Spinal cord (tissue), 10 donors: ENCODE results near the gene CAMK1. TPM values are rescaled to one million over a fixed set of nuclear protein-coding genes. Genes with fewer than 3 reads are reported as not detected.

ENCODE experiments used
- DNase-seq, 6 donors: peaks; one replicate each; pipeline versions ENCODE4 v3.0.0 to v3.0.0-alpha.2; 2013 to 2015; ENCODE audit warnings: low spot score in 6 of 6, low read depth in 4 of 6
- H3K27ac ChIP-seq: one replicate; pipeline ENCODE4 v1.5.1; 2013; ENCODE audit warnings: low read depth, low read length, control low read depth
- H3K27me3 ChIP-seq: one replicate; pipeline ENCODE4 v1.6.1; 2013; ENCODE audit warnings: low read length; ENCODE audit not compliant: control insufficient read depth, insufficient read depth
- H3K36me3 ChIP-seq: one replicate; pipeline ENCODE4 v1.6.1; 2013; ENCODE audit warnings: low read length; ENCODE audit not compliant: control insufficient read depth, insufficient read depth
- H3K4me1 ChIP-seq: one replicate; pipeline ENCODE4 v1.6.1; 2013; ENCODE audit warnings: low read length; ENCODE audit not compliant: control insufficient read depth, insufficient read depth
- H3K4me3 ChIP-seq: one replicate; pipeline ENCODE4 v1.5.1; 2013; ENCODE audit warnings: low read depth, low read length, control low read depth
- H3K9me3 ChIP-seq: one replicate; pipeline ENCODE4 v1.6.1; 2013; ENCODE audit warnings: low read length; ENCODE audit not compliant: control insufficient read depth, insufficient read depth
- WGBS: methylation state at CpG from one replicate; pipeline ENCODE4 v1.1.5; 2013; ENCODE audit warnings: missing lambda C conversion rate; ENCODE audit not compliant: insufficient coverage; 5-methylcytosine and 5-hydroxymethylcytosine counted together
- polyA plus RNA-seq, 2 donors: library from polyadenylated mRNA; unstranded; fragments of 120-200 nt; gene quantifications; one replicate each; pipeline ENCODE4 v1.2.1, GENCODE V29; 2013; ENCODE audit not compliant: insufficient read length in 2 of 2
- total RNA-seq, 2 donors: library from RNA; depleted of rRNA in 1 of 2; stranded (reverse); fragments of 120-200 nt in 1 of 2; fragments of >200 nt in 1 of 2; gene quantifications; one replicate each; pipeline versions ENCODE4 v1.2.3 to v1.2.4, GENCODE V29; 2013 to 2014
- donor health status: healthy.

Gene CAMK1
- total and polyA plus RNA-seq, 4 donors: 36.3 to 64.4 (median 43.2) TPM

DNA sequence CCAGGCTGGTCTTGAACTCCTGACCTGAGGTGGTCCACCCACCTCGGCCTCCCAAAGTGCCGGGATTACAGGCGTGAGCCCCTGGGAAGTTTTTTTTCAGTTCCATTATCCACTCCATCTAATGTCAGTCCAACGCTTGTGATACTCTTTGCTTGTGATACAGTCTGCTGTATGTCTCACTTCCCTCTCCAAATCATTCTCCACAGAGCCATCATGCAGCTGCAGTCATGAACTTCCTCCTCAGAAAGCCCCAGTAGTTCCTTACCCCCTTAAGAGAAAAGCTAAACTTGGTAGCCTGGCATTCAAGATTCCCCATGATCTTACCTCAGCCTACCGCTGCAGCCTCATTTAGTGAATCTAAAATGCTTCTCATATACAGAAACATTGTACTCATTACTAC is 25.5 kb upstream of the CAMK1 start:
- Histone ChIP-seq H3K36me3 (peaks cover 44% of the 10 kb centered on the region), H3K27me3 (no peaks in the 10 kb centered on the region), H3K4me1 (peaks cover 12% of the 10 kb centered on the region), H3K27ac (no peak overlapping the region), H3K4me3 (no peak overlapping the region), H3K9me3 (no peaks in the 10 kb centered on the region)
- 77% methylated on average over 5 of the region's 5 CpGs for WGBS
- no peak for DNase-seq

DNA sequence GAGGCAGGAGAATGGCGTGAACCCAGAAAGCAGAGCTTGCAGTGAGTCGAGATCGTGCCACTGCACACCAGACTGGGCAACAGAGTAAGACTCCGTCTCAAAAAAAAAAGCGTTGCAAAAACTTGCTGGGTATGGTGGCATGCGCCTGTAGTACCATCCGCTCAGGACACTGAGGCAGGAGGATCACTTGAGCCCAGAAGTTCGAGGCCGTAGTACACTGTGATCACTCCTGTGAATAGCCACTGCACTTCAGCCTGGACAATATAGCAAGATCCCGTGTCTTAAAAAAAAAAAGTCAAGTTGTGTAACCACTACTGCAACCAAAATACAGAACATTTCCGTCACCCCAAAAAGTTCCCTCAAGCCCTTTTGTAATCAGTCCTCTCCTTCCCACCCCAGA is 24.7 kb upstream of the CAMK1 start:
- H3K36me3 ChIP-seq: peaks cover 45% of the 10 kb centered on the region
- no peak overlapping the region for H3K27ac ChIP-seq
- WGBS: 99% methylated on average over 10 of the region's 11 CpGs
- no peak overlapping the region for H3K4me3 ChIP-seq
- DNase-seq: no peak
- no peaks in the 10 kb centered on the region for H3K9me3 ChIP-seq
- peaks cover 12% of the 10 kb centered on the region for H3K4me1 ChIP-seq
- no peaks in the 10 kb centered on the region for H3K27me3 ChIP-seq

DNA sequence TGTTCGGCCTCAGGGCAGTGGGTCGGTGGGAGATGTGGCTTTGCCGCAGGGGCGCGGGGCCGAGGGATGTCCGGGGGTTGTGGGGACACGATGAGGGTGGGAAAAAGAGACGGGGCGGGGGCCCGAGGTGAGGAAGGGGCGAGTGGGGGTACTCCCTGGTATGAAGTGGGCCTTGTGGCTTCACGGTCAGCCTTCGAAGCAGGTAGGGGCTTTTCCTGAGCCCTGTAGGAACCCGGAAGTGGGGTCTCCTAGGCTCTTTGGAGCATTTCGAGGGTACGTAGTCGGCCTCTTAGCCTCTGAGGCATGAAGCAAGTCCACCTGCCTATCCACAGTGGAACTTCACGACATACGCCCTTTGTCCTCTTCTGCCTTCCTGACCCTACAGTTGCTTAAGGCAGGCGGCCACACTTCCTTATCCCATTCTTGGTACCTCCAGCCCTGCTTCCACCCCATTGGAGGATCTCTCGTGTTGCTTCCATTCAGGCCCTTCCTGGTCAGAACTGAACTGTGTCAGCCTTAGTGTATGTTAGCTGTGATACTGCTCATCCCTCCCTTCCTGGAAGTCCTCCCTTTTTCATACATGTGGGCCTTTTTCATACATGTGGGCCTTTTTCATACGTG is 23.5 kb upstream of the CAMK1 start:
- peak overlapping the region; percentile 97 for H3K27ac ChIP-seq
- peak overlapping the region; percentile 93 for H3K4me3 ChIP-seq
- no peaks in the 10 kb centered on the region for H3K27me3 ChIP-seq
- no peak for DNase-seq
- H3K9me3 ChIP-seq: no peaks in the 10 kb centered on the region
- H3K36me3 ChIP-seq: peaks cover 46% of the 10 kb centered on the region
- H3K4me1 ChIP-seq: peaks cover 12% of the 10 kb centered on the region
- 2% methylated on average over 20 of the region's 23 CpGs for WGBS

DNA sequence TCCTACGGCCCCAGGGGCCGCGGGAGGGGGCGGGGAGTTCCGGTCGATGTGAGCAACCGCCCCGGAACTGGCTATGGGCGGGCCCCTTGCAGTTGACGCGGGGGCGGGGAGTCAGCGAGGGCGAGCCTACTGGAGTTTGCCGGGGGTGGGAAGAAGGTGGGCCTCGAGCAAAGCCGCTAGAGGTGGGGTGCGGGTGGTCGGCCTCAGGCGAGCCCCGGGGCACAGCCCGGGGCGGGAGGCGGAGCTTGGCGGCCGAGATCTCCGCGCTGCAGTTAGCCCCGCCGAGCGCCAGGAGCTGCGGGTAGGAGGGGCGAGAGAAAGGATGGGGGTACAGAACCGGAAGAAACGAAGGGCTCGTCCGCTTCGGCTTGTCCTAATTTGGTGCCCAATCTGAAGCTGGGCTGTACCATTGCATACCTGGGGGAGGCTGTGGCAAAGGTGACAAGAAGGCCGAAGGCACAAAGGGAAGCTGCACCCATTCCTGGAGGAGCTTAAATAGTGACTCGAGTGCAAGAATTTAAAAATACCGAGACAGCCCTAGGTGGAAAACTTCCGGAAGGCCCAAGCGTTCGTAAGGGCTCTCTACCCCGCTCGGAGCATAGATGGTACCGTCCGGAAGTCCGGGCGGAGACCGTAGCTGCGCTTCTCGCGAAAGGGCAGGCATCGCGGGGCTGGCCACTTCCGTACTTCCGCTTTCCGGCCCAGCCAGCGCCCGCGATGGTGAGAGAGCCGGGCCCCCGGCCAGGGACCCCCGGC is 22.8 kb upstream of the CAMK1 start, which contains the start of the genes ARPC4 and TADA3:
Gene ARPC4 (plus strand): TSS at position 678 of the 756 bp plus-strand sequence. CDS start 40 bp downstream, at position 718.
Gene TADA3 (minus strand): TSS at position 69 of the 756 bp plus-strand sequence. CDS start 1,007 bp downstream, outside the sequence.
- DNase-seq: peak; percentile 89 to 99 (median 96)
- Histone ChIP-seq H3K9me3 (no peaks in the 10 kb centered on the region), H3K36me3 (peaks cover 44% of the 10 kb centered on the region), H3K27ac (peak within 1 kb of the TSS; percentile 97), H3K27me3 (no peaks in the 10 kb centered on the region), H3K4me3 (peak within 1 kb of the TSS; percentile 93), H3K4me1 (peaks cover 12% of the 10 kb centered on the region)
- WGBS: under 1% methylated on average over 61 of the region's 65 CpGs

DNA sequence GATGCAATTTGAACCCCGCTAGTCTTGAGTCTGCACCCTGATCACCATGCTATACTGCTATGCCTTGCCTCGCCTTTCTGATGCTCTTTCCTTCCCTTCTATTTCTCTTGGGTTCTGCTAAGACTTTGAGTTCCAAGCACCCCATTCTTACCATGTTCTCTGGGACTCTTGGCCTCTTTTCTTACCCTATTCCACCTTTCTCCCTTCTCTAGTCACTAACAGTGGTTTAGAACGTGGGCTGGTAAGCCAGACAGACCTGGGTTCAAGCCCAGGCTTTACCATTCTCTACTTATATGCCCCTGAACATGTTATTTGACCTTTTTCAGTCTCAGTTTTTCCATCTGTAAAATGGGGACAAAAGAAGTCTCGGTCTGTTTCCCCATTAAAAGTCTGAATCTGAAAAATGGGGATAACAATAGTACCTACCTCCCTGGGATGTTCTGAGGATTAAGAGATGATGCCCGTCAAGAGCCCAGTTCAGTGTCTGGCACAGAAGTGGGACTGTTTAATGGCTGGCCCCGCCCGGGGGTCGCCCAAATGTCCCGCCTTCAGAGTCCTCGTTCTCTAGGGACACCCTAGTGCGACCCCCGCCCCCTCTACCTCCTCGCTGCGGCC is 22.1 kb upstream of the CAMK1 start:
- no peak for DNase-seq
- peak overlapping the region; percentile 97 for H3K27ac ChIP-seq
- H3K9me3 ChIP-seq: no peaks in the 10 kb centered on the region
- H3K27me3 ChIP-seq: no peaks in the 10 kb centered on the region
- H3K4me1 ChIP-seq: peaks cover 12% of the 10 kb centered on the region
- peak overlapping the region; percentile 93 for H3K4me3 ChIP-seq
- WGBS: 32% methylated on average over 7 of the region's 14 CpGs
- H3K36me3 ChIP-seq: peaks cover 46% of the 10 kb centered on the region

DNA sequence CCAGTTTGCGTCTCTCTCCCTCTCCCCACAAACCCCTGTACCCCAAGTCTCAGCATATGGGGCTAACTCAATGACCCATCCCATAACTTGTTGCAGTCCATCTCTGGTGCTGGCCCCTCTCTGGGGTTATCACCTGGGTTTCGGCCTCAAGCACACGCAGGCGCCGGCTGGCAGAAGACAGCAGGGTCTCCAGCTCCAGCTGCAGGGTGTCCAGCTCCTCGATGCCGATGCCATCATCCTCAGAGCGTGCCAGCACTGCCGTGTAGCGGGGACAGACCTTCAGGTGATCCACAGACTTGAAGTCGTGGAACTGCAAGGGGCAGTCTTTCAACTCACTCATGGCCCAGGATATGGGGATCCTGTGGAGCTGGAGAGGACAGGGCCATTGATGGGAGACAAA is 21.4 kb upstream of the CAMK1 start:
- Histone ChIP-seq H3K27ac (no peak overlapping the region), H3K36me3 (peaks cover 45% of the 10 kb centered on the region), H3K9me3 (no peaks in the 10 kb centered on the region), H3K27me3 (no peaks in the 10 kb centered on the region), H3K4me3 (no peak overlapping the region), H3K4me1 (peaks cover 12% of the 10 kb centered on the region)
- WGBS: 96% methylated on average over 7 of the region's 11 CpGs
- no peak for DNase-seq

DNA sequence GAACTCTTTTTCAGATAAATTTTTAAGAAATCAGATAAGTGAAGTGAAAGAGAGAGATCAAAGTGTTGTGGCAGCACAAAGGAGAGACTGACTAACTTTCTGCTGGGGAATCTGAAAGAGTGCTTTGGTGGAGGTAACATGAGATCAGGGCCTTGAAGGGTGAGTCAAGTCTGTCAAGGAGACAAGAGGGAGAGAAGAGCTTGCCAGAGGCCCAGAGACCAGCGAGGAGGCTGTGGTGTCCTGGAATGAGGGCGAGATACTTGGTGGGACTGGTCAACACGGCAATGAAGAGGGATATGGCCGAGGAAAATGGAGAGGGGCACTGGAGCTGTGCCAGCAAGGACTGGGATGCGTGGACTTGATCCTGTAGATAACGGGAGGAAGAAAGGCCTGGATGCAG is 18.0 kb upstream of the CAMK1 start:
- no peaks in the 10 kb centered on the region for H3K9me3 ChIP-seq
- DNase-seq: no peak
- H3K36me3 ChIP-seq: peaks cover 57% of the 10 kb centered on the region
- no peaks in the 10 kb centered on the region for H3K27me3 ChIP-seq
- H3K4me3 ChIP-seq: no peak overlapping the region
- peaks cover 10% of the 10 kb centered on the region for H3K4me1 ChIP-seq
- WGBS: 80% methylated on average over 4 of the region's 6 CpGs
- H3K27ac ChIP-seq: no peak overlapping the region

DNA sequence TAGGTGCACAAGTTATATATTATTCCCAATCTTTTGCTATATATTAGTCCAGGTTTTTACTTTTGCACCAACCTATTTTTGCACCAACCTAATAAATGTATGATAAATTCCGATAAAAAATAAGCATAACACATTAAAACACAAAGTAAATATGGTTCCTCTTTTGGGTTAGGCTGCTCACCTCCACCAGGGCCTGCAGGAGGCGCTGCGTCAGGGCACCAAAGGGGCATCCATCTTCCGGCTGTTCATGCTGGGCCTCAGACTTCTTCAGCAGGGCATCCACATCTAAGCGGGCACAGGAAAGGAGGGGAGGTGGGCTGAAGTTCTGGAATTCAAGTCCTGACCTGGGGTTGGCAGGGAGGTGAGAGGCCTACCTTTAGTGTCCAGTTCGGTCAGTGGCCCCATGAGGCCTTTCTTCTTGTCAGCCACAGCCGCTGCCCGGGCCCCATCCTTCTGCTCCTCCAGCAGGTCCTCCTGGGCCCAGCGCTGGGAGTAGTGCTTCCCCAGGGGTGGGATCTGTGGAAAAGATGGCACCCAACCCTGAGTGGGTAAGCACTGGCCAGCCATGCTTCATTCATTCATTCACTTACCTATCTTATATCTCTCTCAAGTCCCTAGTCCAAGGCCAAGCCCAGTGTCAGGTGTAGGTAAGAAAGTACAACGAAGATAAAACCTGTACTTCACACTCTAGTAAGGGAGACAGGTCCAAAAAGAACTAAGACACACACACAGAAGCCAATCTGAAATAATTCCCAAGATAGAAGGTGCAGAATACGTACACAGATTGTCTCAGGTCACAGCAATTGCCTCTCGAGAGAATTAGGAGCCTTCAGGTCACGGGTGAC is 17.3 kb upstream of the CAMK1 start:
- Histone ChIP-seq H3K4me3 (no peak overlapping the region), H3K27ac (no peak overlapping the region), H3K27me3 (no peaks in the 10 kb centered on the region), H3K9me3 (no peaks in the 10 kb centered on the region), H3K36me3 (peaks cover 64% of the 10 kb centered on the region), H3K4me1 (peaks cover 10% of the 10 kb centered on the region)
- DNase-seq: no peak
- 77% methylated on average over 8 of the region's 13 CpGs for WGBS

DNA sequence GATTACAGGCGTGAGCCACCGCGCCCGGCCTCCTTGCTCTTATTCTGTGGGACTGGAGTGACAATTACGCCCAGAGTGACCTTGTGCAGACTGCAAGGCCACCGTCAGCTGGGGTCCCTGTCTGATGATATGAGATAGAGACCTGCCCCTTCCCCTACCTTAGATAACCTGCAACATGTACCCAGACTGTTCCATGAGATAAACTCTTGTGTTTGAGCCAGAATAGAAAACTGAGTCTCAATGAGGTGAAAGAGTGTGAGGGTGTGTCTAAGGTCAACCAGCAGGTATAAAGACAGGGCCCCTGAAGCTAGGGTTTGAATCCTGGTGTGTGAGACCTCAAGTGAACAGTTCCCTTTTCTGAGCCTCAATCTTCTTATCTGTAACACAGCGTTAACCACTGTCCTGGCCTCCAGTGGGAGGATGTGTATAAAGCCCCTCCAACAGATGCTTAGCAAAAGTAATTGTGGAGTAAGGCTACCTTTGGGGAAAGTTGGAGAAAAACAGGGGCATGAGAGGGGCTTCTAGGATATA is 16.5 kb upstream of the CAMK1 start:
- WGBS: no CpG with 5 or more reads among the region's 7 CpGs
- H3K27me3 ChIP-seq: no peaks in the 10 kb centered on the region

More for the DNA sequence above, 16.5 kb upstream of the CAMK1 start:
- Histone ChIP-seq H3K27ac (no peak overlapping the region), H3K4me1 (peaks cover 3% of the 10 kb centered on the region), H3K4me3 (no peak overlapping the region), H3K36me3 (peaks cover 71% of the 10 kb centered on the region), H3K9me3 (no peaks in the 10 kb centered on the region)
- no peak for DNase-seq
